BE2C (cell line): ENCODE measurements around the gene PIN1.
"Not testable (repeated sequence)": the region's sequence is repeated elsewhere in the genome, so short reads cannot be mapped to it uniquely, and the experiment has no call there.

ENCODE experiments used
- DNase-seq: peaks from one replicate; pipeline ENCODE4 v3.0.0-alpha.2; 2020
- H3K27me3 ChIP-seq: fragments of 250-450 bp; sonication (Bioruptor Pico); 2 replicates; pipeline ENCODE4 v1.5.1; 2020; ENCODE audit warnings: mild to moderate bottlenecking
- H3K36me3 ChIP-seq: fragments of 250-450 bp; sonication (Bioruptor Pico); 2 replicates; pipeline ENCODE4 v1.5.1; 2020; ENCODE audit warnings: mild to moderate bottlenecking
- H3K4me1 ChIP-seq: fragments of 250-450 bp; sonication (Bioruptor Pico); 2 replicates; pipeline ENCODE4 v1.5.1; 2020
- H3K4me3 ChIP-seq: 2 replicates; pipeline ENCODE4 v1.5.1; 2011; ENCODE audit warnings: low read depth, low read length
- H3K9me3 ChIP-seq: fragments of 250-450 bp; sonication (Bioruptor Pico); 2 replicates; pipeline ENCODE4 v1.5.1; 2020
- CTCF ChIP-seq: IDR thresholded peaks from 2 replicates; pipeline ENCODE4 v1.5.1; 2012; ENCODE audit warnings: mild to moderate bottlenecking, low read depth, low read length

PIN1 gene

GRCh38 chr19:9818734-9819595 lies 16.2 kb upstream of the PIN1 start, which contains the start of gene FBXL12:
TSS of gene FBXL12 (minus strand) at chr19:9819079. CDS start at chr19:9818813, 266 bp downstream.
- TF ChIP-seq CTCF = no peak
- Histone ChIP-seq H3K27me3 (no peaks in the 10 kb centered on the region), H3K4me1 (peaks cover 4% of the 10 kb centered on the region; the same call in 1 of the 2 replicates), H3K4me3 (peak within 1 kb of the TSS; percentile 83), H3K9me3 (no peaks in the 10 kb centered on the region), H3K36me3 (peaks cover 2% of the 10 kb centered on the region; the same call in 1 of the 2 replicates)
- DNase-seq = peak; percentile 100

GRCh38 chr19:9819596-9819909 lies 15.6 kb upstream of the PIN1 start:
- DNase-seq = no peak

GRCh38 chr19:9820034-9820433 lies 15.1 kb upstream of the PIN1 start:
- peak overlapping the region; percentile 23 for H3K4me3 ChIP-seq
- not testable (repeated sequence) for H3K9me3 ChIP-seq, H3K27me3 ChIP-seq, H3K36me3 ChIP-seq, H3K4me1 ChIP-seq, DNase-seq

More at GRCh38 chr19:9819596-9819909, 15.6 kb upstream of the PIN1 start:
- Histone ChIP-seq H3K4me3 (peak overlapping the region; percentile 23), H3K9me3 (no peaks in the 10 kb centered on the region), H3K36me3 (no peaks in the 10 kb centered on the region), H3K27me3 (no peaks in the 10 kb centered on the region), H3K4me1 (peaks cover 4% of the 10 kb centered on the region; the same call in 1 of the 2 replicates)
- no peak for TF ChIP-seq CTCF

- TF ChIP-seq CTCF = no peak
- H3K27me3 ChIP-seq = no peaks in the 10 kb centered on the region
- H3K4me1 ChIP-seq = peaks cover 4% of the 10 kb centered on the region; the same call in 1 of the 2 replicates
- H3K4me3 ChIP-seq = no peak overlapping the region
- H3K9me3 ChIP-seq = no peaks in the 10 kb centered on the region
- DNase-seq = no peak
- H3K36me3 ChIP-seq = no peaks in the 10 kb centered on the region
These were observed 11.3 kb upstream of the PIN1 start for GRCh38 chr19:9823816-9824215.

GRCh38 chr19:9827289-9828238 lies 7.6 kb upstream of the PIN1 start, which contains the start of gene UBL5:
TSS of gene UBL5 (plus strand) at chr19:9827918. CDS start at chr19:9828338, 420 bp downstream.
- peak within 1 kb of the TSS; percentile 94 for H3K4me3 ChIP-seq
- H3K27me3 ChIP-seq = no peaks in the 10 kb centered on the region
- H3K4me1 ChIP-seq = no peaks in the 10 kb centered on the region
- TF ChIP-seq CTCF = no peak
- DNase-seq = peak; percentile 89
- H3K9me3 ChIP-seq = no peaks in the 10 kb centered on the region
- peaks cover 5% of the 10 kb centered on the region; the same call in 1 of the 2 replicates for H3K36me3 ChIP-seq

- TF ChIP-seq CTCF = no peak
- DNase-seq = no peak
- Histone ChIP-seq H3K4me1 (no peaks in the 10 kb centered on the region), H3K36me3 (peaks cover 5% of the 10 kb centered on the region; the same call in 1 of the 2 replicates), H3K27me3 (no peaks in the 10 kb centered on the region), H3K4me3 (peak overlapping the region; percentile 94), H3K9me3 (no peaks in the 10 kb centered on the region)
These were observed 6.5 kb upstream of the PIN1 start for GRCh38 chr19:9828551-9829063.
